Astrocyte of the spinal cord (primary cell): Measurements from ENCODE around the gene NACC2.

Experiments used
- DNase-seq: peaks from one replicate; pipeline ENCODE4 v3.0.0; 2011; ENCODE audit warnings: low read depth, low spot score
- H3K4me3 ChIP-seq: 2 replicates; pipeline ENCODE4 v1.5.1; 2011; ENCODE audit warnings: low read depth, mild to moderate bottlenecking, low read length, moderate library complexity
- in situ Hi-C: cut with HindIII; loops from 2 replicates; pipeline ENCODE4 v1.10.0; 2017; ENCODE audit warnings: low sequenced_read_pairs
- TF ChIP-seq, protein P1 (sequence below): IDR thresholded peaks from 2 replicates; pipeline ENCODE4 v1.5.1; 2012; ENCODE audit warnings: low read depth, mild to moderate bottlenecking, low read length, inconsistent platforms

Gene NACC2

DNA sequence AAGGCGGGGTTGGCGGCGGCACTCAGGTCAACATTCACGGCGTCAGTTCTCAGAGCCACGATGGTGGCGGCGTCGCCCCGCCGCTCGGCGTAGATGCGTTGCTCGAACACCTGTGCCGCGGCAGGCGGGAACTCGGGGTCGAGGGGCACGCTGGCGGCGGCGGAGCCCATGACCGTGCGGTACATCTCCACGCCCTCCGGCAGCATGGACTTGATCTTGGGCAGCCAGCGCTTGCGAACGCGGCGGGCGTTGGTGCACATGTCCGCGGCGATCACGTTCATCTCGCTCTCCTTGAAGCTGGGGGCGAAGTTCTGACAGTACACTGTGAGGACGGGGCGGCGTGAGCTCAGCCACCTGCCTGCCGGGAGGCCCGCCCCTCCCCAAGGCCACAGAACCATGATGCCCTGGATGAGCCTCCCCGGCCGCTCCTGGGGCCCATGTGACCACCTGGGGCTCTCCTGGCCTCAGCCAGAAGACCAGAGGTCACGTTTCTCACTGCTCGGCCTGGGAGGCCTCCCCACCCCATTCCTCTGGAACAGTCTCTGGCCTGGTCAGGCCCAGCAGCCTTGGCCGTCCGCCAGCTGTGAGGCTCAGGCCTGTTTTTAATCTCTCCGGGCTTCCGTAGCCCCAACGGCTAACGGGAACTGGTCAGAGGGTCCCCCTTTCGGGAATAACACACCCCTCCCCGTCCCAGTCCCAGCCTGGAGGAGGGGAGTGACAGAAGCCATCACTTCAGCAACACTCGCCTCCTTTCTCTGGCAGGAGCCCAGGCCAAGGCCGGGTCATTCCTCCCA lies 83.2 kb downstream of the NACC2 start:
- DNase-seq, result peak; percentile 67
- in situ Hi-C loops, result no loop called here
- TF ChIP-seq, protein P1, sequence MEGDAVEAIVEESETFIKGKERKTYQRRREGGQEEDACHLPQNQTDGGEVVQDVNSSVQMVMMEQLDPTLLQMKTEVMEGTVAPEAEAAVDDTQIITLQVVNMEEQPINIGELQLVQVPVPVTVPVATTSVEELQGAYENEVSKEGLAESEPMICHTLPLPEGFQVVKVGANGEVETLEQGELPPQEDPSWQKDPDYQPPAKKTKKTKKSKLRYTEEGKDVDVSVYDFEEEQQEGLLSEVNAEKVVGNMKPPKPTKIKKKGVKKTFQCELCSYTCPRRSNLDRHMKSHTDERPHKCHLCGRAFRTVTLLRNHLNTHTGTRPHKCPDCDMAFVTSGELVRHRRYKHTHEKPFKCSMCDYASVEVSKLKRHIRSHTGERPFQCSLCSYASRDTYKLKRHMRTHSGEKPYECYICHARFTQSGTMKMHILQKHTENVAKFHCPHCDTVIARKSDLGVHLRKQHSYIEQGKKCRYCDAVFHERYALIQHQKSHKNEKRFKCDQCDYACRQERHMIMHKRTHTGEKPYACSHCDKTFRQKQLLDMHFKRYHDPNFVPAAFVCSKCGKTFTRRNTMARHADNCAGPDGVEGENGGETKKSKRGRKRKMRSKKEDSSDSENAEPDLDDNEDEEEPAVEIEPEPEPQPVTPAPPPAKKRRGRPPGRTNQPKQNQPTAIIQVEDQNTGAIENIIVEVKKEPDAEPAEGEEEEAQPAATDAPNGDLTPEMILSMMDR, result no peak
- no peak overlapping the region for H3K4me3 ChIP-seq

DNA sequence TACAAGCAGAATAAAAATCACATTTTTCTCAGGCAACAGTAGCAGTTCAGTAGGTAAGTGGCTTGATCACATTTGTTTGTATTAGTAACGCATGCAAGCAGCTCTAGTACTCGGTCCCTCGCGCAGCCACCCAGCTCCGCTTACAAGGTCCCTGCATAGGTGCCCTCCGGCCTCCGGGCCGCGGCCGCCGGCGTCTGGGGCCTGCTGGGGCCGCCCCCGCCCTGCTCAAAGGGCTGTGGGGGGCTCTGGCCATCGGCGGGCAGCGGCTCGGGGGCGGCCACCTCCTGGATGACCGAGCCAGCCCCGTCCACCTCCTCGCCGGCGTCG lies 83.8 kb downstream of the NACC2 start:
- in situ Hi-C loops, result no loop called here
- no peak for DNase-seq
- TF ChIP-seq, protein P1, result no peak
- H3K4me3 ChIP-seq, result no peak overlapping the region

DNA sequence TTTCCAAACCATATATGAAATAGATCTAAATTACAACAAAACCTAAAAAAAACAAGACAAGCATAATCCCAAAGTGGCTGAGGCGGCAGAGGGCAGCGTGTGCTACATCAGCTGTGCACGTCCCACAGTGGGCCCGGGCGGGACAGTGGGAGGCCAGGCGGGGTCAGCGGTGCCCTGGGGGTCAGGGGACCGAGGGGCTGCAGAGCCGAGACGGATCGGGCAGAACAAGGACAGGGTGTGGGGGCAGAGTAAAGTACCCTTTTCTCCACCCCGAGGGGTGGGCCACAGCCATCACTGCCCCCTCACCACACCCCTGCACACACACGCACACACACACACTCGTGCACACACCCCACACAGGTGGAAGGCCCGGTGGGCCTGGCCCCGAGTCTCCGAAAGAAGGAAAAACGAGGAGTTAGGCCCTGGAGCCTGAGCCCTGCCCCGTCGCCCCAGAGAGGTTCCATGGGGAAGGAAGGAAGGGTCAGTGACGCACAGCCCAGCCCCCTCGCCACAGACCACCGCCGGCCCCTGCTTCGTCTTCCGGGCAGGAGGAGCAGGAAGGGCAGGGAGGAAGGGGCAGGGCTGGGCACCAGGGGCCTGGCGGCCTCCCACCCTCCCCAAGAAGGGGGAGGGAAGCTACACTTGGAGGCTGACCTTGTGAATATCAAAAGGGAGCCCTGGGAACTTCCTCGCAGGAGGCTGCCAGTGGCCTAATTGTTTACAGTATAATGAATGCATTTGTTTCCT lies 84.3 kb downstream of the NACC2 start:
- in situ Hi-C loops, result no loop called here
- H3K4me3 ChIP-seq, result no peak overlapping the region
- TF ChIP-seq, protein P1, result no peak
- no peak for DNase-seq

DNA sequence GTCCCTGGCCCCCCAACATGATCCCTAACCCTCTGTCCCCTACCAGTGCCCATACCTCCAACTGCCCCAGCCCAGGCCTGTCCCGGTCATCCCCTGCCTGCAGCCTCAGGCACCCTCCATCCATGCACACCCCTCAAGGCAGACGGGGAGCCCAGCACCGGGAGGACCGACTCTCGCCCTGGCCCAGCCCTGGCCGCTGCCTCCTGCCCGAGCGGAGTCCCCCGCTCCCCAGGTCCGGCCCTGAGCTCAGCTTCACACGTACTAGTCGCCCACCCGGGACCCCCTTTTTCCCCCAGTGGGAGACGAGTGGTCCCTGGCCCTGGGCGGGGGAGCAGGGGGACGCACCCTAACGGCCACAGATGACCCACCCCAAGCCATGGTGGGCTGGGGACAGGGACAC lies 84.9 kb downstream of the NACC2 start:
- no peak for DNase-seq
- in situ Hi-C loops, result no loop called here
- TF ChIP-seq, protein P1, result no peak
- no peak overlapping the region for H3K4me3 ChIP-seq

DNA sequence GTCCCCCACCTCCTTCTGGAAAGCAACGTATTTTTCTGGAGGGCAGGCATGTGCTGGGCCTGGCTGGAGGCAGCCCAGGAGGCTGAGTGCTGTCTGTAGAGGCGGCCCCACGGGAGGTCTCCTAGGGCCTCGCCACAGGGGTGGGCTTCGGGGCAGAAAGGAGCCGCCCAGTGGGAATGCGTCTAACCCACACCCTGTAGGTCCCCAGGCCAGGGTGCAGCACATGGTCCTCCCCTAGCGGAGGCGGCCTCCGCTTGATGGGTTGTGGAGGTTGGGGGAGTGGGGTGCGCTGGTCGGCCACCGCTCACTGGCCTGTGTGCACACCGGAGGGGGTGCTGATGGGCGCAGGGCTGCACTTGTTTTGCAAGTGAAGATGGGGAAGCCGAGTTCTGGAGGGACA lies 85.6 kb downstream of the NACC2 start:
- no peak overlapping the region for H3K4me3 ChIP-seq
- TF ChIP-seq, protein P1, result no peak
- in situ Hi-C loops, result no loop called here
- DNase-seq, result no peak

DNA sequence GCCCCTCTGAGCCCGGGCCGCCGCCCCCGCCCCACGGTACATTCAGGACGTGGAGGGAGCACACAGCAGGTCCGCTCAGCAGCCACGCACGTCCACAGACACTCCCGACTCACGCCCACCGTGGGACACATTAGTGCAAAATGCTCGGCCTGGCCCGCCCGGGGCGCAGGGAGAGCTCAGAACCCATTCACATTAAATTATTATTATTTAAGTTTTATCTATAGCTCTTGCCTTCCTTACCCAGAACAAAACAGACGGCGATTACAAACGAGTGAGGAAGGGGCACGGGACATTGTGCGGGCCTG lies 86.4 kb downstream of the NACC2 start:
- TF ChIP-seq, protein P1, result no peak
- no peak for DNase-seq
- H3K4me3 ChIP-seq, result no peak overlapping the region
- in situ Hi-C loops, result no loop called here
